ENCODE data around the gene RHOB.

DNA sequence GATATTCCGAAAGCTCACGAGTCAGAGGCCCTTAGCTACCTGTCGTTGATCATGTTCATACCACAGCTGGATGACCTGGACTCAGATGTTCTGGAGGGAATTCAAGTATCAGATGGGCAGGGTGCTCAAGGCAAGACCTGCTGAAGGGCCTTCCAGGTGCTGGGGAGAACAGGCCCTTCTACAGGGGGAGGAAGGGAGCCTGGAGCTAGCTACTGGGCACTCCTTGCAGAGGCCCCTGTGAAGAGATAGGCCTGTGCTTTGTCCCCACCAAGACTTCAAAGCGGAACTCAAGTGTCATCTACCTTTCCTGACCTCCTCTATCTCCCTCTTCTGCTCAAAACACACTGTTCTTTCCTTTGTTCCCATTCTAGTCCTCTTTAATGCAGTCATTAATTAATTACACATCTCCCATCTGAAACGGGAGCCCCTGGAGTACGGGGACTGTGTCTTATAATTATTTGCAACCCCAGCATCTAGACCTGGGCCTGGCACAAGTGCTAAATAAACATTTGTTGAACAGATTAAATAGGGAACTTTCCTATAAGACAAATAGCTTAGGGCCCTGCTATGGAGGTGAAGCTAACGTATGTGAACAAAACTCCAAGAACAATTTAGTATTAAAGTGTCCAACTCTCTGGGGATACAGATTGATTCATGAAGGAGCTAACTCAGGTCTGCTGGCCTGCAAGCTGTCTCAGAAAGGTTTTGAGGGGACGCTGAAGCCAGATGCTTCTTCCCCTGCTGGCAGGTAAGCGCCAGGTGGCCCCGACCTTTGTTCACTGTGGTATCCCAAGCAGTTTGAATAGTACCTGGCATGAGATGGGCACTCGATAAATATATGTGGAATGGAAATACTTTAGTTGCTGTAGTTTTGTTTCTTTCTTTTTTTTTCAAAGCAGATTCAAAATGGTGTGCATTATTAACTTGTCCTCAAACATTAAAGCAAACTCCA is 22.0 kb downstream of the RHOB start:
- TF ChIP-seq, protein P1, sequence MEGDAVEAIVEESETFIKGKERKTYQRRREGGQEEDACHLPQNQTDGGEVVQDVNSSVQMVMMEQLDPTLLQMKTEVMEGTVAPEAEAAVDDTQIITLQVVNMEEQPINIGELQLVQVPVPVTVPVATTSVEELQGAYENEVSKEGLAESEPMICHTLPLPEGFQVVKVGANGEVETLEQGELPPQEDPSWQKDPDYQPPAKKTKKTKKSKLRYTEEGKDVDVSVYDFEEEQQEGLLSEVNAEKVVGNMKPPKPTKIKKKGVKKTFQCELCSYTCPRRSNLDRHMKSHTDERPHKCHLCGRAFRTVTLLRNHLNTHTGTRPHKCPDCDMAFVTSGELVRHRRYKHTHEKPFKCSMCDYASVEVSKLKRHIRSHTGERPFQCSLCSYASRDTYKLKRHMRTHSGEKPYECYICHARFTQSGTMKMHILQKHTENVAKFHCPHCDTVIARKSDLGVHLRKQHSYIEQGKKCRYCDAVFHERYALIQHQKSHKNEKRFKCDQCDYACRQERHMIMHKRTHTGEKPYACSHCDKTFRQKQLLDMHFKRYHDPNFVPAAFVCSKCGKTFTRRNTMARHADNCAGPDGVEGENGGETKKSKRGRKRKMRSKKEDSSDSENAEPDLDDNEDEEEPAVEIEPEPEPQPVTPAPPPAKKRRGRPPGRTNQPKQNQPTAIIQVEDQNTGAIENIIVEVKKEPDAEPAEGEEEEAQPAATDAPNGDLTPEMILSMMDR (IDR thresholded peaks at IDR 0.05): no peak
- TF ChIP-seq, protein P2, sequence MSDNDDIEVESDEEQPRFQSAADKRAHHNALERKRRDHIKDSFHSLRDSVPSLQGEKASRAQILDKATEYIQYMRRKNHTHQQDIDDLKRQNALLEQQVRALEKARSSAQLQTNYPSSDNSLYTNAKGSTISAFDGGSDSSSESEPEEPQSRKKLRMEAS (IDR thresholded peaks at IDR 0.05; ENCODE audit: low read depth): no peak
- TF ChIP-seq EZH2phosphoT487 (IDR thresholded peaks at IDR 0.05; ENCODE audit: borderline replicate concordance, low read depth): no peak
- TF ChIP-seq, protein P3, sequence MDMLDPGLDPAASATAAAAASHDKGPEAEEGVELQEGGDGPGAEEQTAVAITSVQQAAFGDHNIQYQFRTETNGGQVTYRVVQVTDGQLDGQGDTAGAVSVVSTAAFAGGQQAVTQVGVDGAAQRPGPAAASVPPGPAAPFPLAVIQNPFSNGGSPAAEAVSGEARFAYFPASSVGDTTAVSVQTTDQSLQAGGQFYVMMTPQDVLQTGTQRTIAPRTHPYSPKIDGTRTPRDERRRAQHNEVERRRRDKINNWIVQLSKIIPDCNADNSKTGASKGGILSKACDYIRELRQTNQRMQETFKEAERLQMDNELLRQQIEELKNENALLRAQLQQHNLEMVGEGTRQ (IDR thresholded peaks at IDR 0.05; ENCODE audit: borderline replicate concordance, low read depth, low read length): no peak
- no peak for TF ChIP-seq YY1 (IDR thresholded peaks at IDR 0.05; ENCODE audit: low read depth)
- TF ChIP-seq POLR2AphosphoS5 (IDR thresholded peaks at IDR 0.05; ENCODE audit: low read depth, low read length): no peak
- TF ChIP-seq, protein P4, sequence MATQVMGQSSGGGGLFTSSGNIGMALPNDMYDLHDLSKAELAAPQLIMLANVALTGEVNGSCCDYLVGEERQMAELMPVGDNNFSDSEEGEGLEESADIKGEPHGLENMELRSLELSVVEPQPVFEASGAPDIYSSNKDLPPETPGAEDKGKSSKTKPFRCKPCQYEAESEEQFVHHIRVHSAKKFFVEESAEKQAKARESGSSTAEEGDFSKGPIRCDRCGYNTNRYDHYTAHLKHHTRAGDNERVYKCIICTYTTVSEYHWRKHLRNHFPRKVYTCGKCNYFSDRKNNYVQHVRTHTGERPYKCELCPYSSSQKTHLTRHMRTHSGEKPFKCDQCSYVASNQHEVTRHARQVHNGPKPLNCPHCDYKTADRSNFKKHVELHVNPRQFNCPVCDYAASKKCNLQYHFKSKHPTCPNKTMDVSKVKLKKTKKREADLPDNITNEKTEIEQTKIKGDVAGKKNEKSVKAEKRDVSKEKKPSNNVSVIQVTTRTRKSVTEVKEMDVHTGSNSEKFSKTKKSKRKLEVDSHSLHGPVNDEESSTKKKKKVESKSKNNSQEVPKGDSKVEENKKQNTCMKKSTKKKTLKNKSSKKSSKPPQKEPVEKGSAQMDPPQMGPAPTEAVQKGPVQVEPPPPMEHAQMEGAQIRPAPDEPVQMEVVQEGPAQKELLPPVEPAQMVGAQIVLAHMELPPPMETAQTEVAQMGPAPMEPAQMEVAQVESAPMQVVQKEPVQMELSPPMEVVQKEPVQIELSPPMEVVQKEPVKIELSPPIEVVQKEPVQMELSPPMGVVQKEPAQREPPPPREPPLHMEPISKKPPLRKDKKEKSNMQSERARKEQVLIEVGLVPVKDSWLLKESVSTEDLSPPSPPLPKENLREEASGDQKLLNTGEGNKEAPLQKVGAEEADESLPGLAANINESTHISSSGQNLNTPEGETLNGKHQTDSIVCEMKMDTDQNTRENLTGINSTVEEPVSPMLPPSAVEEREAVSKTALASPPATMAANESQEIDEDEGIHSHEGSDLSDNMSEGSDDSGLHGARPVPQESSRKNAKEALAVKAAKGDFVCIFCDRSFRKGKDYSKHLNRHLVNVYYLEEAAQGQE (IDR thresholded peaks at IDR 0.05; ENCODE audit: low read depth, low read length): no peak

Data from SK-N-SH (cell line).